HL-60 (cell line): ENCODE results near the gene TBXT.

Experiments
- DNase-seq, 2 experiments: peaks; one replicate each; pipeline ENCODE4 v3.0.0-alpha.2; 2010 to 2020; ENCODE audit warnings: low read depth in 1 of 2, low spot score in 1 of 2
- H3K27ac ChIP-seq: fragments of 250-450 bp; sonication (Bioruptor Pico); replicated peaks from 2 replicates; pipeline ENCODE4 v1.5.1; 2020; ENCODE audit warnings: mild to moderate bottlenecking, moderate library complexity
- H3K27me3 ChIP-seq: fragments of 250-450 bp; sonication (Bioruptor Pico); 2 replicates; pipeline ENCODE4 v1.5.1; 2021; ENCODE audit warnings: mild to moderate bottlenecking, moderate library complexity; ENCODE audit not compliant: insufficient read depth, poor library complexity, severe bottlenecking
- H3K4me3 ChIP-seq: replicated peaks from 2 replicates; pipeline ENCODE4 v1.5.1; 2011; ENCODE audit warnings: mild to moderate bottlenecking, control low read depth, low read length; ENCODE audit not compliant: insufficient read depth
- CTCF ChIP-seq: IDR thresholded peaks from one replicate; pipeline ENCODE4 v1.5.1; 2011; ENCODE audit warnings: low read length, control low read depth, inconsistent platforms; ENCODE audit not compliant: insufficient read depth
- GABPA ChIP-seq: IDR thresholded peaks from 2 replicates; pipeline ENCODE4 v1.6.1; 2012; ENCODE audit warnings: low read depth
- POLR2AphosphoS5 ChIP-seq: IDR thresholded peaks from 2 replicates; pipeline ENCODE4 v1.6.1; 2012; ENCODE audit warnings: low read depth
- SPI1 ChIP-seq: IDR thresholded peaks from 2 replicates; pipeline ENCODE4 v1.6.1; 2012; ENCODE audit warnings: low read depth, mild to moderate bottlenecking, borderline replicate concordance
- TF ChIP-seq, protein P1 (sequence below): IDR thresholded peaks from 2 replicates; pipeline ENCODE4 v1.6.1; 2012; ENCODE audit warnings: low read depth; ENCODE audit not compliant: insufficient replicate concordance

The TBXT gene

GRCh38 chr6:166203003-166203640 is 35.5 kb upstream of the TBXT start:
- TF ChIP-seq CTCF (no peak), SPI1 (no peak), GABPA (no peak), POLR2AphosphoS5 (no peak)
- TF ChIP-seq, protein P1, sequence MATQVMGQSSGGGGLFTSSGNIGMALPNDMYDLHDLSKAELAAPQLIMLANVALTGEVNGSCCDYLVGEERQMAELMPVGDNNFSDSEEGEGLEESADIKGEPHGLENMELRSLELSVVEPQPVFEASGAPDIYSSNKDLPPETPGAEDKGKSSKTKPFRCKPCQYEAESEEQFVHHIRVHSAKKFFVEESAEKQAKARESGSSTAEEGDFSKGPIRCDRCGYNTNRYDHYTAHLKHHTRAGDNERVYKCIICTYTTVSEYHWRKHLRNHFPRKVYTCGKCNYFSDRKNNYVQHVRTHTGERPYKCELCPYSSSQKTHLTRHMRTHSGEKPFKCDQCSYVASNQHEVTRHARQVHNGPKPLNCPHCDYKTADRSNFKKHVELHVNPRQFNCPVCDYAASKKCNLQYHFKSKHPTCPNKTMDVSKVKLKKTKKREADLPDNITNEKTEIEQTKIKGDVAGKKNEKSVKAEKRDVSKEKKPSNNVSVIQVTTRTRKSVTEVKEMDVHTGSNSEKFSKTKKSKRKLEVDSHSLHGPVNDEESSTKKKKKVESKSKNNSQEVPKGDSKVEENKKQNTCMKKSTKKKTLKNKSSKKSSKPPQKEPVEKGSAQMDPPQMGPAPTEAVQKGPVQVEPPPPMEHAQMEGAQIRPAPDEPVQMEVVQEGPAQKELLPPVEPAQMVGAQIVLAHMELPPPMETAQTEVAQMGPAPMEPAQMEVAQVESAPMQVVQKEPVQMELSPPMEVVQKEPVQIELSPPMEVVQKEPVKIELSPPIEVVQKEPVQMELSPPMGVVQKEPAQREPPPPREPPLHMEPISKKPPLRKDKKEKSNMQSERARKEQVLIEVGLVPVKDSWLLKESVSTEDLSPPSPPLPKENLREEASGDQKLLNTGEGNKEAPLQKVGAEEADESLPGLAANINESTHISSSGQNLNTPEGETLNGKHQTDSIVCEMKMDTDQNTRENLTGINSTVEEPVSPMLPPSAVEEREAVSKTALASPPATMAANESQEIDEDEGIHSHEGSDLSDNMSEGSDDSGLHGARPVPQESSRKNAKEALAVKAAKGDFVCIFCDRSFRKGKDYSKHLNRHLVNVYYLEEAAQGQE, result no peak
- H3K4me3 ChIP-seq, result no peak overlapping the region
- no peak for DNase-seq
- H3K27ac ChIP-seq, result no peak overlapping the region
- no peaks in the 10 kb centered on the region for H3K27me3 ChIP-seq

DNA sequence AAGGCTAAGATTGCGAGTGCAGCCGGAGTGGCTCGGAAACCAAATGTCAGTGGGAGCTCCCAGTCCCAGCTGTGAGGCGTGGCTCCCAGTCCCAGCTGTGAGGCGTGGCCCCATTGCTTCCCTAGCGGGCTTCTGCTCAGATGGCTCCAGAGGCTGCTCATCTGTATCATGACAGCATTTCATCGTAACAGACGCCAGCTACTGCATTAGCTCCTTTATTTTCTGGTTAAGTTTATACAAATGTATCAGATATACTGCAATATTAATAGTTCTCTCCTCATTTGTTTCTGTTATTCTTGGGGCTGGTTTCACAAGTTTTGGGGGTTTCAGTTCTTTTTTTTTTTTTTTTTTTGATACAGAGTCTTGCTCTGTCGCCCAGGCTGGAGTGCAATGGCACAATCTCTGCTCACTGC is 34.7 kb upstream of the TBXT start:
- DNase-seq, result no peak
- no peak for TF ChIP-seq CTCF
- TF ChIP-seq SPI1, result no peak
- TF ChIP-seq GABPA, result no peak
- no peak for TF ChIP-seq POLR2AphosphoS5
- TF ChIP-seq, protein P1, result no peak
- Histone ChIP-seq H3K27ac (no peak overlapping the region), H3K27me3 (no peaks in the 10 kb centered on the region), H3K4me3 (no peak overlapping the region)

- Histone ChIP-seq H3K27ac (no peak overlapping the region), H3K27me3 (no peaks in the 10 kb centered on the region), H3K4me3 (no peak overlapping the region)
- no peak for DNase-seq
- TF ChIP-seq POLR2AphosphoS5 (no peak), CTCF (no peak), SPI1 (no peak), GABPA (no peak)
- TF ChIP-seq, protein P1, result no peak
Observed at GRCh38 chr6:166201878-166202277, 34.2 kb upstream of the TBXT start.
